NK-92 treated with Interleukin-12 subunit alpha and Interleukin-12 subunit beta, amount 100 ng/mL, for 24 hours (cell line): Measurements from ENCODE around the gene FBXW5.
A peak's percentile ranks its signal among the peaks of the same experiment; 100 is the strongest.

Experiments used
- DNase-seq: peaks from one replicate; lab custom pipeline; 2025; lab: John Stamatoyannopoulos, UW

FBXW5 gene

DNA sequence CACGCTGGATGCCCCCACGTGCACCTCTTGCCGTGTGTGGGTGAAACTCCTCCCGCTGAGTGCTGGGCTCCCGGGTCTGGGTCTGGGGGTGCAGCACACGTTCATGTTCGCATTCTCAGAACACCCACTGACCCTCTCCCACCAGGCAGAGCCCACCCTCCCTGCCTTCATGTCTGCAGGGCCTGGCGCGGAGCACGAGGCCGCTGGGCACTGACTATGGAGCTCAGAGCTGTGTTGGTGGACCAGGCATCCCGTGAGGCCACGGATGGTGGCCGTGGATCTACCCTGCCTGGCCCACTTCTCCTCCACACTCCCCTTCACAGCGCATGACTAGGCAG is 16.4 kb upstream of the FBXW5 start:
- DNase-seq: no peak

GRCh38 chr9:136960212-136960937 is 15.8 kb upstream of the FBXW5 start:
- no peak for DNase-seq

DNA sequence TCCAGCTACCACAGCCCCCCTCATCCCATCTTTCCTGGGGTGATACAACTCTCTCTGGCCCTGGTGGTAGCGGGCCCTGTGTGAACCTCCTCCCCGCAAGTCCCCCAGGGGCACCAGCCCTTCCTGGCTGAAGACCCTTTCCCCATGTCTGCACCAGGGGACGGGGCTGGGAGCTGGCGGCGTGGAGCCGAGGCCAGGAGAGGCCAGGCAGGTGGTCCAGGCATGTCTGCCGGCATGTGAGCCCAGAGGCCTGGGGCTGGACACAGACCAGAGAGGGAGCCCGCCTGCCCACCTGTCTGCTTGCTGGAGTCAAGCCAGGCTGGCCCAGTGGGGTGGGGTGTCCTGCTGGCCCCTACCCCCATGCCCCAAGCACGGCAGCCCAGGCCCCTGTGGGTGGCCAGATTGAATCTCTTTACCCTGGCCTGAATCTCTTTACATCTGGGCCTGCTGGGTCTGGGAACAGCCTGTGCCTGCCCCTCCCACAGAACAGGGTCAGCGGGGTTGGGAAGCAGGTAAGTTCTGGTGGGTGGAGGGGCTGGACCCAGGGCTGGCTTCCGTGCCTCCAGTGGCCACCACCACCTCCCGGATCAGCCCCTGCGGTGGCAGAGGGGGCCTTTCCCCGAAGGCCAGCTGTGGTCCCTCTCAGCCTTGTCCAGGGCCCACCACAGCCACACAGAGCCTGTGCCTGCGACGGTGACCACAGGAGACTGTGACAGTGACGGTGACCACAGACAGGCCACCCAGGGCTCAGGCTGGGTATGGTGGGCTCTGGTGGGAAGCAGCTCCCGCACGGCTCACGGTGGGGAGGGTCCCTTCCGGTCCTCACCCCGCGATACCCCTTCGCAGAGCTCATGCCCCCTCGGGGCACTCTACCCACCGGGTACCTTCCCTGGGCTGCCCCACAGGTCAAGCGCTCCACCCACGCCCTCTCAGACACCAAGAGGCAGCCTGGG is 14.6 kb upstream of the FBXW5 start:
- no peak for DNase-seq

DNA sequence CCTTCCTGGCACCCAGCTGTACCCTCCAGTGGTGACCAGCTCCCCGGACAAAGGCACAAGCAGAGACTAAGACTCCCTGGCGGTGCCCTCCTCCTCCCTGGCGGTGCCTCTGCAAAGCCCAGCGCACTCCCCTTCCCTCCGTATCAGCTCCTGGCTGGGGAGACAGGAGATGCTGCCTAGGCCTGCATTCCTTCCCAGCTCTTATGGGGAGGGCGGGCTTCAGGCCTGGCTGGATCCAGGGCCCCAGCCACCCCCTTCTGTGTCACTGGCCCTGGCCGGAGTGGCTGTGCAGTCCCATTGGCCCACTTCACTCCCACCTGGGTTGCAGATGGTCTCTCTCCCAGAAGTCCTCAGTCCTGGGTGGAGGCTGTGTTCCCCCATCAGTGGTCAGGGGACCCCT is 13.9 kb upstream of the FBXW5 start:
- no peak for DNase-seq

- no peak for DNase-seq
Observed at GRCh38 chr9:136957901-136958300, 13.4 kb upstream of the FBXW5 start.

- DNase-seq: no peak
Observed at GRCh38 chr9:136957461-136957860, 12.9 kb upstream of the FBXW5 start.

- no peak for DNase-seq
Observed at GRCh38 chr9:136956604-136957003, 12.1 kb upstream of the FBXW5 start.

DNA sequence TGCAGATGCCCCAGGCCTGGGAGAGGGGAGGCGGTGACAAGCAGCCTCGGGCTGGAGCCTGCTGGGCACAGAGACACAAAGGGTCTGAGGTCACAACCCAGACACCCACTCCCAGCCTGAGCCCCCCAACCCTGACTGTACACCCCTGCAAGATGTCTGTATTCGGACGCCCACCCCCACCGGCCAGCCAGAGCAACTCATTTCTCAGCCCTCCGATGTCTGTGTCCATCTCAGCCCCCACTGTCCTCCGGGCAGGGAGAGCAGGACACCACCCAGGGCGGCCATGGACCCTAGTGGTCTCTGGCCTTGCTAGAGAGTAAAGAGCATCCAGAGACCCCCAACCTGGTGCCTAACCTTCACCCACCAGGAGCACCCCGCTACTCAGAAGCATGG is 11.4 kb upstream of the FBXW5 start:
- no peak for DNase-seq

GRCh38 chr9:136955202-136955942 is 10.8 kb upstream of the FBXW5 start:
- no peak for DNase-seq

GRCh38 chr9:136954270-136955083 is 9.9 kb upstream of the FBXW5 start:
- DNase-seq: no peak

- DNase-seq: no peak
Observed at GRCh38 chr9:136953771-136954269, 9.3 kb upstream of the FBXW5 start.

GRCh38 chr9:136952876-136953770 is 8.6 kb upstream of the FBXW5 start:
- no peak for DNase-seq

GRCh38 chr9:136952321-136952850 is 7.8 kb upstream of the FBXW5 start:
- no peak for DNase-seq

- no peak for DNase-seq
Observed at GRCh38 chr9:136951541-136952320, 7.2 kb upstream of the FBXW5 start, which contains the start of gene LCN12. TSS of gene LCN12 (plus strand) at chr9:136952273. CDS start at chr9:136952328, 55 bp downstream.

DNA sequence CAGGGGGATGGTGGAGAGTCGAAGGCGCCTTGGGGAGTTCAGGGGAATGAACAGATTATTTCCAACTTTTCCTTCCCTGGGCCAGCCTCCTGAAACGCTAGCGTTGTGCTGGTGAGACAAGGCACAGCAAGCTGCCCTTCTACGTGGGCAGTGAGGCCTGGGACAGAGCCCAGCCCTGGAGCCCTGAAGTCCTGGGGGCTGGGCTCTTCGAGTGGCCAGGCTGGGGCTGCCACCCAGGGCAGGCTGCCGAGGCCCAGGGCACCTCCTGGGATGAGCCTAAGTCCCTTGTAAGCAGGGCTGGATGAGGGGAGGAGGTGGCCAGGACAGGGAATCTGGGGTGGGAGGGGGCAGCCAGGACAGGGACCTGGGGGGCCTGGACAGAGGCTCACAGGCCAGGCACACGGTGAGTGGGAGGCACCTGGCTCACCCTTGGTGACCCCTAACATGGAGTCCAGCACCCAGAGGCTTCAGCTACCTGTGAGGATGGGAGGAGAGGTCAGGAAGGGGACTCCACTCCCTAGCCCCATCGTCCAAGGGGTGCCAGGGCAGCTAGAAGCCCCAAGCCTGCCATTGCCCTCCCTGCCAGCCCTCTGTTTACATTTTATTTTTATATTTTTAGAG is 6.2 kb upstream of the FBXW5 start:
- no peak for DNase-seq

DNA sequence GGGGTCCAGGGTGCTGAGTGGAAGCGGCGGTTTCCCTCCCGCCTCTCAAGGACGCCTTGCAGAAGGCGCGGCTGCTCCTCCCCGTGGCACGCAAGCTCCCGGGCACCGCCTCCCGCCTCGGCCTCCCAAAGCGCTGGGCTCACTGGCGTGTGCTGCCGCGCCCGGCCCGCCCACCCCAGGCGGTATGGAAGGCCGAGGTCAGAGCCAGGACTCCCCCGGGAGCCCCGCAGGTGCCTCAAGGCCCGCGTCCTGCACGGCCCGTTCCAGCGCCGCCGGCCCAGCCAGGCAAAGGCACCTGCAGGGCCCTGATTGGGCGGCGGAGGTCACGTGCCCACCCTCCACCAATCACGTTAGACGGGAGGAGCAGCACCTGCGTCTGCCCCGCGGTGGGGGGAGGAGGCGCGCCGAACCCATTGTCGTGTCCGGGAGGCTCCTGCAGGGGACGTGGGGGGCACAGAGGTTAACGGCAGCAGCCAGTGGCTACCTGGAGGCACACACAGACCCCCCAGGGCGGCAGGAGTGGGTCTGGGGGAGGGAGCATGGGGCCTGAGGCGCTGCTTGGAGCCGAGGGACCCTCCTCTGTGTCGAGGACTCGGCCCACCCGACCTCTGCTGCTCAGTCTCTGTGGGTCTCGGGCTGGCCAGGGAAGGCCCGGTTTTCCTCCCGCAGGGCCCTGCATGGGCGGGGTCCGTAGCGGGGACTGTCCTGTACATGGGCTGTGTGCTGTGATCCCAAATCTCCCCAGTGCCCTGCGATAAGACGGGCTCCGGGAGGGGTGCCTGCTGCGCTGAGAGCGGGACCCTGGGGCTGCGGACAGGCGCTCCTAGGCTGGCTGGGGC is 5.5 kb upstream of the FBXW5 start:
- peak; percentile 92 for DNase-seq

DNA sequence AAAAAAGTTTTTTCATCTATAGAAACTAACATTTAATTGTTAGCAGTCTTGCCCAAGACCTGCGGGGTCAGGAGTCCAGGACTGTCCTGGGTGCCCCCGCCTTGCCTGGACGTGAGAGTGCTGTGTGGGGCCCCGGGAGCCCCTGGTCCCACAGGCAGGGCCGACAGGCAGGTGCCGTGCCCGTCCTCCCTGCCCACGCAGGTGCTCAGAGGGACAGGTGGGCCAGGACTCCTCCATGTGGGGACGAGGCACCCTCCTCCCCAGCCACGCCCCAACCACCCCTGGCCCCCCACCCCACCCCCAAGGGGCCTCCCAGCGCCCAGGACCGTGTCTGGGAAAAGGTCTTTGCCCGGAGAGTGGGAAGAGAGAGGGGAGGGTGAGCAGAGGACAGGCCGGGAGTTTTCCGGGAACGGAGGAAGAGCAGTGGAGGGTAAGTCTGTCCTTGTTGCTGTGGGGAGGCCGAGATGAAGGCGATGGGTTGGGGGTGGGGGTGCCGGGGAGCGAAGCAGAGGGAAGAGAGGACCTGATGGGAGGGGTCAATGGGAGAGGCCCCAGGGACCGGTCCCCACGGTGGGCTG is 4.8 kb upstream of the FBXW5 start:
- DNase-seq: no peak
